Hematopoietic multipotent progenitor cell treated with erythropoietin and hydrocortisone succinate and interleukin-3 and kit ligand, for 8 days (in vitro differentiated cells): Measurements from ENCODE around the gene IQSEC1.

Experiments
- DNase-seq: peaks from one replicate; pipeline ENCODE4 v3.0.0-alpha.2; 2015

Gene IQSEC1

DNA sequence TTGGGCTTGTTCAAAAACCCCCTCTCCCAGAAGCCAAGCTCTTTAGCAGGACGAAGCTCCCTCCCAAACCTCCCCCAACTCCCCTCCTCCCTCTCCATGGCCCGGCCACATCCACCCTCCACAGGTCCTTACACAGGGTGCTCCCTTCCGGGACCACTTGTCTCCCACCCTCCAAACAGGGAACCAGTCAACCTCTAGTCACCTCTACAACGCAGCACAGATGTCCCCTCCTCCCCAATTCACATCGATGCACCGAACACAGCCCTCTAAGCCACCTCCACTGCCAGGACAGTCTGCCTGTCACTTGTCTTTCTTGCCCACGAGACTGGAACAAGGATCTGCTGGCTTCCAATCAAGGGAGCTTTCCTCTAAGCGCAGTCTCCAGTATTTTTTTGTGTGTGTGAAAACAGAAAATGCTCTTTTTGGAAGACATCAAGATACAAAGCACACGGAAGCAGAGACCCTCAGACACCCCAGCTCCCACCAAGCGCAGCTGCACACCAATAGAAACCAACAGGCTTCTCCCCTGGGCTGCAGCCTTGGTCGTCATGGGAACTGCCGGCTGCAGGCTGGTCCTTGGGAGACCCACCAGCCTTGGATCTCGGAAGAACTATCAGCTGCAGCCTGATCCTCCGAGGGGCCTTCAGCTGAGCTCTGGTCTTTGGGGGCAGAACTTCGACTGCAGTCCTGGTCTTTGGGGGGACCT is 26.5 kb downstream of the IQSEC1 start:
- no peak for DNase-seq

- DNase-seq, result no peak
Observed at GRCh38 chr3:13045904-13046568, 27.2 kb downstream of the IQSEC1 start.

DNA sequence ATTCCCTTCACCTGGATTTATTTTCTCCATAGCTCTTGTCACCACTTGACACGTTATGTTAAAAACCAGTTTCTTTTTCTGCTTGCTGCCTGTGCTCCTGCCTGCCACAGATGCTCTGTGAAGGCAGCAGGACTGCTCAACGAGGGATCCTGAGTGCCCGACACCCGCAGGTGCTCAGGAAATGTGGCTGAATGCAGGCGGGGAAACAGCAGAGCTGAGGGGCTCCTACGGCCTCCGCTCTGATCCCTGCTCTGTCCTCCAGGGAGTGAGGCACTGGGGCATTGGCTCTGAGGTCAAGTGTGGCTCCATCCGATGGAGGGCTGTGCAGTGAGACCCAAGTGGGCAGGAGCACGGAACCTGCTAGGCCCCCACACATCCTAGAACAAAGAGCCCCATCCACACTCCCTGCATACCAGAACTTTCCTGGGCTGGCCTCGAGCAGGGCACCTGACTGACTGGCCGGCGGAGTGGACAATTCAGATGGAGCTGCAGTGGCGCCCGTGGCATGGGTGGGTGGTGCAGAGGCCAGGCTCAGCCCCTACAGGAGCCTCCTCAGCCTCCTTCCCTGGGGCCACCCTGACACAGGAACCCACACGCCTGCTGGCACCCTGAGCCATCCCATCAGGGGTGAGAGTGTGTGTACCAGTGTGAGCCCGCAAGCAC is 27.9 kb downstream of the IQSEC1 start:
- DNase-seq, result no peak

DNA sequence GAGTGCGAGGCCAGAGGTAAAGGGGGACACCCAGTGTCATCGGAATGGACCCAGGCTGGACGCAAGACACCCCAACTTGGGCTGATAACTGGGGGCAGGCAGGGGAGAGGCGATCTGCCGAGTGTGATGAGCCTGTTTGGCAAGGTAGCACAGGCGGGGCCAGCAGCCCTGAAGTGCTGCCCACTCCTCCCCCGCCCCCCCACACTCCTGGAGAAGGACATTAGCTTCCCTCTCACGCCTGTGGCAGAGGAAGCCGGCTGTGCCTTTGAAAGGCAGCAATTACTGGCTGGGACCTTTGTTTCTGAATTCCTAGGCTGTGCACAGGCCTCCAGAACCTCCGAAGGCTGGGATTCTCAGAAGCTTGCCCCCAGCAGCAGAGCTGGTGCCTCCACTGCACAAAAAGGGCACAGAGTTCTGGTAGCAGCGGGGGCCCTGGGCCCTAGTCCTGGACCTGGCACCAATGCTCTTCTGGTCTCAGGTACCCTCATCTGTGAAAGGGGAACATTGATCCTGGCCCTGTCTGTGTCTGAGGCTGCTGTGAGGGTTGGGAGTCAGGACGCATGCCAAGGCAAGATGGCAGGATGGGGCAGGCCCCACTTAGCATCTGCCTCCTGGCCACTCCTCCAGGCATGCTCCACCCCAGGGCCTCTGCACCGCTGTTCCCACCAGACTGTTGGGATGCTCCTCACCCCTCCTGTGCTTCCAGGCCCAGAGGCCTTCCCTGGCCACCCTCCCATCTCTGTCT is 28.6 kb downstream of the IQSEC1 start:
- DNase-seq, result no peak

- DNase-seq, result no peak
Observed at GRCh38 chr3:13043656-13044055, 29.6 kb downstream of the IQSEC1 start.

GRCh38 chr3:13042715-13043271 is 30.4 kb downstream of the IQSEC1 start:
- DNase-seq, result peak; percentile 18

DNA sequence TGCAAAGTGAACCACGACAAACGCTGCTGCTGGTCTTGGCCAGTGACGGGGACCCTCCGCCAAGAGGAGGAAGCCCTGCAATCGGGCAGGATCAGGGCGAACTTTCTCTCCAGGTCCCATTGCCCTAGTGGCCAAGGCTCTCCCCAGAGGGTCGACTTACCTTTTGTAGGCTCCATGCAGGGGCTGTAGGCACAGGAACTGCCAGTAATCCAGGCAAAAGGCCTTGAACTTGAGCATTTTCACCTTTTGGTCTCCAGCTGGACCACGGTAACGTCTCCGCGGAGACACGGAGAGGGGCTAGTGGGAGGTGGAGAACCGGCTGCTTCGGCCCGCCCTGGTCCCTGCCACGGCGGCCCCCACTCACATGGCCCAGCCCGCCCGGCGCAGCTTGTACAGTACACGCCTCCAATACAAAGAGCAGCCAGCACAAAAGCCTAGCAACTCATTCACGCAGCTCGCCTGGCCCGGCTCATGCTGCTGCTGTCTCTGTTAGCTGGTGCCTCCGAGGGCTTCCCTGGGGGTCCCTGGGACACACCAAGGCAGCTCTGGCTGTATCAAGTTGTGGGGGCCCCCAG is 31.0 kb downstream of the IQSEC1 start:
- no peak for DNase-seq

DNA sequence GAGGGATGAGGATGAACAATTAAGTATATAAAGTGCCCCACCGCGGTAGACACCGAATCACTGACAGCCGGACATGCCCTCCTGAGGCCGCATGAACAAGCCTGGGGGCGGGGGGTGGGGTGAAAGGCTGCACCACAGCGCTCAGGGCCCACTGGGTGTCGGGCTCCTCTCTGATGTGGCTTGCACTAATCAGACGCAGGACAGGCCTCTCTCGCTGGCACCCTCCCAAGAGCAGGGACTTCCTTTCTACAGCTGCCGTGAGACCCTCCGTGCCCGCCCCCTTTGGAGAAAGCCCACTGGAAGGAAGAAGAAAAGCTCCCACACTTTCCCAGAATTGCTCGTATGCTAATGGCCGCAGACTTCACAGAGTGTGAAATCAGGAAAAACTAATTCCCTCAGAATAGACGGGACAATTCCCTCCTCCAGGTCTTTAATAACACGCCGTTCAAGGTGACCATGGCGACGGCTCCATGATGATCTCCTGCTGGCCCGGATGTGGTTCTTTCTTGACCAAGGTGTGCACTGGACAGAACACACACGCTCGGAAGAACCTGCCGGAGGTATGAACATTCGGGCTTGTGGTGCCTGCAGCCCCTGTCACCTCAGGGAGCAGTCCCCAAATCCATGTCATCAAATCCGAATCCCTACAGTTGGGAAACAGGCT is 32.0 kb downstream of the IQSEC1 start:
- DNase-seq, result peak; percentile 63

GRCh38 chr3:13040361-13041074 is 32.7 kb downstream of the IQSEC1 start:
- DNase-seq, result peak; percentile 66

DNA sequence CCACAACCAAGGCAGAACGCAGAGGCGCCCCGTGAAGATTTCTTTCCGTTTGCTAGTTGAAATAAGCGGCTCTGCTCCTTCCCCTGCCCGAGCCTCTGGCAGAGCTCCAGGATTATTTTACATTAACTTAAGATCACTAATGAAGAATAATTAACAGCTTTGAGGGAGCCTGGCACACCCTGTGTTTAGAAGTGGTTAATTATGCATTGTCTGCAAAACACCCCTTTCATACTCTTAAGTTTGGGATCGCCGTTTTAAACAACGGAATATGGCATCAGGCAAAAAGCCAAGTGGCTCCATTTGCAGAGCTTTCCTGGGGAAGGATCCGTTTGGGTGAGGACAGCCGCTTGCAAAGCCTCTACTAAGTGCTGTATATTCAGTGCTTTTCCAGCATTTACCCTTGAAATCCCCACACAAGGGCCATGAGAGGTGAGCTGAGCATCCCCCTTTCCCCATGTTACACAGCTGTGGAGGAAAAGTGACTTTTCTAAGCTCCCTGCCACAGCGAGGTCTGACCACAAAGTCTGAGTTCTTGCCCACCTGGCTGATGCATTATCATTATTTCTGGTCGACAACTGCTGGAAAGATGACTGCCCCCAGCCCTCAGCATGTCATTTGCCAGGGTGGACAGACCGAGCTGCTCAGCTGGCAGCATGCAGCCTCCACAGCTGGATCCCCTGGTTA is 33.9 kb downstream of the IQSEC1 start:
- DNase-seq, result no peak

DNA sequence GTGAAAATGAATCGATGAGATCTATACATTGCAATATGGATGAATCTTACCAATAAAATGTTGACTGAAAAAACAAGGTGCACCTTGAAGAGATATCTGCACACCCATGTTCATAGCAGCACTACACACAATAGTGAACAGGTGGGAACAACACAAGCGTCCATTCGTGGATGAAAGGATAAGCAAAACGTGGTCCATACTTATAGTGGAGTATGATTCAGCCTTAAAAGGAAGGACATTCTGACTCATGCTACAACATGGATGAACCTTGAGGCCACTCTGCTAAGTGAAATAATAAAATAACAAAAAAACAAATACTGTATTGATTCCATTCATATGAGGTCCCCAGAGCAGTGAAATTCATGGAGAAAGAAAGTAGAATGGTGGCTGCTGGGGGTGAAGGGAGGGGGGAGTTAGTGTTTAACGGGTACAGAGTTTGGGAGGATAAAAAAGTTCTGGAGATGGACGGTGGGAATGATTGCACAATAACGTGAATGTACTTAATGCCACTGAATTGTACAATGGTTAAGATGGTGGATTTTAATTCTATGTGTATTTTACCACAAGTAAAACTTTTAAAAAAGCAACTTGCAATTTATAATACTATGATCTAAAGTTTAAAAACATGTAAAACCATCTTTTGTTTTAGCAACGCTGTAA is 35.6 kb downstream of the IQSEC1 start:
- DNase-seq, result no peak

DNA sequence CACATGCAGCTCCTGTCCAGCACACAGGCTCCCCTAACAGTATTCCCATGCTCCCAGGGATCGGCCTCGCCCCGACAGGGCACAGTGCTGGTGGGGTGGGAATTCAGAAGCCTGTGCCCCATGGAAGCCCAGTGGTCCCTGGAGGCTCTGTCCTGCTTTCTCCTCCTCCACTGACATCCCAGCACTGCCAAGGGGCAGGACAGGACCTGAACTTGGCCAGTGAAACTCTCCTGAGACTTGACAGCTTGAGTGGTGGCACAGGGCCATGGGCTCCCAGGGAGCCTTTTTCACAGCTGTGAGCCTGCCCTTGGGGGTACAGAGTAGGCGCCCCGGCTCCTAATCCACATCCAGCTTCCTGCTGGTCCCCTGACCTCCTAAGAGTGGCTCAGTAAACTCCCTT is 38.4 kb downstream of the IQSEC1 start:
- DNase-seq, result no peak

DNA sequence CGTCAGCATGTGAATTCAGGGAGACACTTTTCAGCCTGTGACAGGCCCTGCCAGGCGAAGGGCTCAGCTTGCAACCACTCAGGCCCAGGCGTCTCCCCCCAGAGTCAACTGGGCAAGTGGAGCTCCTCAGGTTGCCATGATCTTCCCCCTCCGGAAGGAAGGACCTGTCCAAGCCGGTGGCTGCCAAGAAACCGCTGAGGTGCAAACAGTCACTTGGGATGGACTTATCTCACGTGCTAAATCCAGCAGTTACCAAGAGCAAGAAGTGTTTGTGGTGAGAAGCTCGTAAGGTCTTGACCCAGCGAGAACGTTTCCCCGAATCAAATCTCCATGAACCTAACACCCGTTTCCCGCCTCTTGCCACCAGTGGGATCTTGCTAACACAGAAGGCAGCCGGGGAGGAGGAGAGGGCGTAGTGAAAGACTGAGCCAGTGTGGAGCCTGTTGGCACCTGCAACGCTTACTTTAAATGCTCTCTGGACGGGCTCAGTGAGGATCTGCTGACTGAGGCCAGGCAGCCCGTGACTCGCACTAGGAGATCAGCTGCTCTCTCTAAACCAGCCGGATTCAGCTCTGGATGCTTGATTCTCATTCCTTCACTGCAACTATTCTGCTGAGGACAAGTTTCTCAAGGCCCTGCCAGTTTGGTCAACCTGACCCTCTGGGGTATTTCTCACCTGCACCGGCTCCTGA is 39.0 kb downstream of the IQSEC1 start:
- DNase-seq, result no peak

- DNase-seq, result no peak
Observed at GRCh38 chr3:13032206-13032605, 41.0 kb downstream of the IQSEC1 start.

DNA sequence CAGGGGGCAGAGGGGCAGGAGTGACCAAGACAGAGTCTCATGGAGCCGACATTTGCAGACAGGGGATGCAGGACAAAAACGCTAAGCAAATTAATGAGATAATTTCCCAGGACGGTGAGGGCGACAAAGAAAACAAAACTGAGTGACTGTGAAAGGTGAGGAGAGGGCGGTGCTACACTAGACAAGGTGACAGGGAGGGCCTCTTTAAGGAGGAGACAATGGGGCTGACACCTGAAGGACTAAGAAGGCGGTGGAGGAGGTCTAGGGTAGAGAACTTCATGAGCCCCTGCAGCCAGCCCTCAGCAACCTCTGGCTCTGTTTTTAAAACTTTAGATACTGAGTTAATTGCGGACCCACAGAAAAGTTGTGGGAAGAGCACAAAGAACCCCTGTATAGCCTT is 41.6 kb downstream of the IQSEC1 start:
- DNase-seq, result no peak

DNA sequence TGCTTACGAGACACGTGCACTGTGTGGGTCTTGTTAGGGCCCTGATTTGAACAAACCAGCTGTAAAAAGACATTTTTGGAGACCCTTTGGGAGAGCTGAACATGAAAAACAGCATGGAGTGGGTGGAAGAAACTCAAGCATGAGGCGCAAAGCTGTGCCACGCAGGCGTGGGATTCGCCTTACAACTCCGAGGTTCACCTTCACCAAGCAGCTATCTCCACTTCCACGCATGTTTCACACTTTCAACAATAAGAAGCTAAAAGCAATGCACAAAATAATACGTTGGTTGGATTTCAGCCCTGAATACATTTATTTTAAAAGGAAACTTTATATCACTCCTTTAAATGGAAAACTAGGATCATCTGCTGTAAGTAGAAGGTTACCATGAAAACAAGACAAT is 42.5 kb downstream of the IQSEC1 start:
- no peak for DNase-seq

GRCh38 chr3:13028010-13028821 is 45.0 kb downstream of the IQSEC1 start:
- DNase-seq, result no peak

DNA sequence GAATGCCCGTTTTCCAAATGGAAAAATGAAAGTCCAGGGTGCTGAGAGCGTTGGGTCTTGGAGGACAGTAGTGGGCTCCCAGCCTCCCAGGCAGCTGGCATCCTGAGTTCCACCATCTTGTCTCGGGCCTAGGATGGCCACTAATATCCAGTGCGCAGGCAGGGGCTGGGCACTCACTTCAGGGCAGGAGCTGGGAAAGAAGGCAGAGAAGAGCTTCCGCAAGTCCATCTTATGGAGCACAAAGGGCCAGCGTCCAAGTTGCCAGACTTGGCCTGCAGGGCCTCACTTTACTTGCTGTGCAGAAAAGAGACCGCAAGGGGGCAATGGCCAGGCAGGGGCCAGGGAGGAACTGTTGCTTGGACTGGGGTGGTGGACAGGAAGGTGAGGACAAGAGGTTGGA is 46.1 kb downstream of the IQSEC1 start:
- DNase-seq, result no peak

DNA sequence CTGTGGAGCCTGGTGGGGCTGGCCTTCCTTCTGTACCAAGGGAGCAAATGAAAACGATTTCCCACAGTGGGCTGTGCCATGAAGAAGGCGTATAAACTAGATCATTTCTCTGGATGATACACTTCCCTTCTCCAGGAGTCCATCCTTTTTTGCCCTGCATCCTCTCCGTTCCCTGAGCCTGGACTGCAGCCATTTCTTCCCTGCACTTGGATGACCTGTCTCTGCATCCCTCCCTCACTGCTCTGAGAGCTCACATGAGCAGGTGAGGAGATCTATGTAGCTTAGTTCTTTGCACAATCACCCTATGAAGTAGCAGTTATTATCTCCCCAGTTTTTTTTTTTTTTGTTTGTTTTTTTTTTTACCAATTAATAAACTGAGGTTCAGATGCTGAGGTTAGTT is 46.7 kb downstream of the IQSEC1 start:
- no peak for DNase-seq
